ENCODE data around the gene SLC41A3.

The SLC41A3 gene

GRCh38 chr3:126033051-126033745, 50.7 kb downstream of the SLC41A3 start:
- no peak for TF ChIP-seq CTCF (IDR thresholded peaks at IDR 0.05; ENCODE audit: borderline replicate concordance, insufficient read depth, low read depth, low read length)

GRCh38 chr3:126031981-126032471, 51.9 kb downstream of the SLC41A3 start:
- no peak overlapping the region for H3K4me3 ChIP-seq (ENCODE audit: low read depth, low read length)
- no peak for TF ChIP-seq CTCF (IDR thresholded peaks at IDR 0.05; ENCODE audit: borderline replicate concordance, insufficient read depth, low read depth, low read length)

More at GRCh38 chr3:126033051-126033745, 50.7 kb downstream of the SLC41A3 start:
- H3K4me3 ChIP-seq (ENCODE audit: low read depth, low read length) = no peak overlapping the region

- TF ChIP-seq CTCF (IDR thresholded peaks at IDR 0.05; ENCODE audit: borderline replicate concordance, insufficient read depth, low read depth, low read length) = no peak
Measured at GRCh38 chr3:126030455-126030854, 53.5 kb downstream of the SLC41A3 start.

GRCh38 chr3:126029241-126029640, 54.7 kb downstream of the SLC41A3 start:
- TF ChIP-seq CTCF (IDR thresholded peaks at IDR 0.05; ENCODE audit: borderline replicate concordance, insufficient read depth, low read depth, low read length) = no peak

More at GRCh38 chr3:126030455-126030854, 53.5 kb downstream of the SLC41A3 start:
- no peak overlapping the region for H3K4me3 ChIP-seq (ENCODE audit: low read depth, low read length)

GRCh38 chr3:126028096-126028495, 55.8 kb downstream of the SLC41A3 start:
- no peak for TF ChIP-seq CTCF (IDR thresholded peaks at IDR 0.05; ENCODE audit: borderline replicate concordance, insufficient read depth, low read depth, low read length)
- no peak overlapping the region for H3K4me3 ChIP-seq (ENCODE audit: low read depth, low read length)

More at GRCh38 chr3:126029241-126029640, 54.7 kb downstream of the SLC41A3 start:
- H3K4me3 ChIP-seq (ENCODE audit: low read depth, low read length) = no peak overlapping the region

GRCh38 chr3:126026761-126027160, 57.2 kb downstream of the SLC41A3 start:
- H3K4me3 ChIP-seq (ENCODE audit: low read depth, low read length) = no peak overlapping the region
- TF ChIP-seq CTCF (IDR thresholded peaks at IDR 0.05; ENCODE audit: borderline replicate concordance, insufficient read depth, low read depth, low read length) = no peak

- TF ChIP-seq CTCF (IDR thresholded peaks at IDR 0.05; ENCODE audit: borderline replicate concordance, insufficient read depth, low read depth, low read length) = no peak
- H3K4me3 ChIP-seq (ENCODE audit: low read depth, low read length) = no peak overlapping the region
Measured at GRCh38 chr3:126026277-126026751, 57.6 kb downstream of the SLC41A3 start.

All from GM12875 (cell line).